T-helper 2 cell treated with Interferon-gamma antibody and Interleukin-4, amounts not matched to agents 100 ng/mL and 5 ng/mL, for 36 hours (primary cell): Measurements from ENCODE around the gene MMD2. TPM values are rescaled to one million over a fixed set of nuclear protein-coding genes. Genes with fewer than 3 reads are reported as not detected.
"Not testable (repeated sequence)": the region's sequence is repeated elsewhere in the genome, so short reads cannot be mapped to it uniquely, and the experiment has no call there.

Source experiments
- intact Hi-C: fragments of 100-400 bp; cut with micrococcal nuclease; formaldehyde crosslinking; loops from one replicate; pipeline ENCODE4 v1.15.1; 2023
- total RNA-seq: library from RNA; stranded (reverse); gene quantifications from 2 replicates; pipeline ENCODE4 v1.2.3, GENCODE V29; 2022

Gene MMD2
- total RNA-seq, 1 donor from 2014 or later: not detected

DNA sequence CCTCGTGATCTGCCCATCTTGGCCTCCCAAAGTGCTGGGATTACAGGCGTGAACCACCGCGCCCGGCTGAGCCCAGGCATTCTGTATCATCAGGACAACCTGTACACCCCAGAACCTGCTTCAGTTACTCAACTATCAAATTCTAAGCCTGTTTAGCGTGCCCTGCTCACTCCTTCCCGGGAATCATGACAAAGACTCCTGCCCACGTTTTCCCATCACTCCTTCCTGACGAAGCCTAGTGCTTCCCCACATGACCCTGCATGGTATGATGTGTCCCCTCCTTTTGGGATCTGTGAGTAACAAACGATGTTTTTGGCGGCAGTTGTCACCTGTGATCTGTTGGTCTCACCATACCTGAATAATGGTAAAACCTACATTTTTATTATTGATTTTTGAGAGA, 63.2 kb downstream of the MMD2 start:
- intact Hi-C loops: no loop called here

DNA sequence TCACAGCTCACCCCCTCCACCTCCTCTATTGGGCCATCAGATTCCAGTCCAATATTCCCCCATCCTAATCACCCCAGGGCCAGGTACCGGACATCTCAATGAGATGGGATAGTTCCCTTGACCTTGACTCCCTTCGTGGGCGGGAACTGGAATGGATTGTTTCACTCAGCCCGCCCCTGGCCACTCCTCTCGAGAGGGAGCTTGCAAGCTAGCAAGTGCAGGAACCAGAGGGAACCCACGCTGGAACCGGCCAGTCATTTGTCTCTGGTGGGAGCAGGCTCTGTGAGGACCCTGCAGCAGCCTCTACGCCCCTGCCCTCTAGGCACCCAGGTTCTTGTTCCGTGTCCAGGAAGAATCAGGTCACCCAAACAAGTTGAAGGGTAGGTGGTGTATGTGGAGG, 64.5 kb downstream of the MMD2 start:
- intact Hi-C loops: no loop called here

DNA sequence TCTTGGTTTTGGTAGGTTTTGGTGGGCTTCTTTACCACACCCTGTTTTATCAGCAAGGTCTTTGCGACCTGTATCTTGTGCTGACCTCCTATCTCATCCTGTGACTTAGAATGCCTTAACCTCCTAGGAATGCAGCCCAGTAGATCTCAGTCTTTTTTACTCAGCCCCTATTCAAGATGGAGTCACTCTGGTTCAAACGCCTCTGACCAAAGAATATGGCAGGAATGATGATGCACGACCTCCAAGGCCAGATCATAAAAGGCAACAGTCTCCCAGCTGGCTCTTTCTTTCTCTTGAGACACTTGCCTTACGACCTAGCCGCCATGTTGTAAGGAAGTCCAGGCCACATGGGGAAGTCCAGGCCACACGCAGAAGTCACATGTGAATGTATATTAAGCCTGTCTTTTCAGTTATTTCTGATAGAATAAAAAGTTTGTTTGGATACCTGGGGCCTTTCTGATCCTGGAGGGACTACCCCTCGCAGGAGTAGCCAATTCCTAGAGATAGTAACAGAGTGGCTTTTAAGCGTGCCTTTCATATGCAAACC, 65.0 kb downstream of the MMD2 start:
- intact Hi-C loops: no loop called here

DNA sequence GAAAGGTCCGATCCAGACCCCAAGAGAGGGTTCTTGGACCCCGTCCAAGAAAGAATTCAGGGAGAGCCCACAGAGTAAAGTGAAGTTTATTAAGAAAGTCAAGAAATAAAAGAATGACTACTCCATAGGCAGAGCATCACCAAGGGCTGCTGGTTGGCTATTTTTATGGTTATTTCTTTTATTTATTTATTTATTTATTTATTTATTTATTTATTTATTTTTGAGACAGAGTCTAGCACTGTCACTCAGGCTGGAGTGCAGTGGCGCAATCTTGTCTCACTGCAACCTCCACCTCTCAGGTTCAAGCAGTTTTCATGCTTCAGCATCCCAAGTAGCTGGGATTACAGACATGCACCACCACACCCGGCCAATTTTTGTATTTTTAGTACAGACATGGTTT, 65.8 kb downstream of the MMD2 start:
- intact Hi-C loops: not testable (repeated sequence)

DNA sequence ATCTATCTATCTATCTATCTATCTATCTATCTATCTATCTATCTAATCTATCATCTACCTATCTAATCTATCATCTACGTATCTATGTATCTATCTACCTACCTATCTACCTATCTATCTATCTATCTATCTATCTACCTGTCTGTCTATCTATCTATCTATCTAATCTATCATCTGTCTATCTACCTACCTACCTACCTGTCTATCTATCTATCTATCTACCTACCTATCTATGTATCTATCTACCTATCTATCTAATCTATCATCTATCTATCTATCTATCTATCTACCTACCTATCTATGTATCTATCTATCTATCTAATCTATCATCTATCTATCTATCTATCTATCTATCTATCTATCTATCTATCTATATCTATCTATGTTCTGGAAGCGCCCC, 67.5 kb downstream of the MMD2 start:
- intact Hi-C loops: not testable (repeated sequence)

DNA sequence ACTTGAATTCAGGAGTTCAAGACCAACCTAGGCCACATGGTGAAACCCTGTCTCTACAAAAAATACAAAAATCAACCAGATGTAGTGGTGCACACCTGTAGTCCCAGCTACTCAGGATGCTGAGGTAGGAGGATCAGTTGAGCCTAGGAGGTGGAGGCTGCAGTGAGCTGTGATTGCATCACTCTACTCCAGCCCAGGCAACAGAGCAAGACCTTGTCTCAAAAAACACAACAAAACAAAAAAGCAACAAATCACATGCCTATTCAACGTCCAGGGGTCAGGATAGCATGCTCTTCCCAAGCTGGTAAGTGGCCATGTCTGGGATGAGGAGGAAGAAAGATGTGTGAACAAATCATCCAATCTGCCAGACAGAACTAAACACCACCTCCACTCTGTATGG, 69.3 kb downstream of the MMD2 start:
- intact Hi-C loops: loop anchor here (10.0 kb wide), 1 partner anchor 275 kb away; no protein-coding TSS in a partner anchor

DNA sequence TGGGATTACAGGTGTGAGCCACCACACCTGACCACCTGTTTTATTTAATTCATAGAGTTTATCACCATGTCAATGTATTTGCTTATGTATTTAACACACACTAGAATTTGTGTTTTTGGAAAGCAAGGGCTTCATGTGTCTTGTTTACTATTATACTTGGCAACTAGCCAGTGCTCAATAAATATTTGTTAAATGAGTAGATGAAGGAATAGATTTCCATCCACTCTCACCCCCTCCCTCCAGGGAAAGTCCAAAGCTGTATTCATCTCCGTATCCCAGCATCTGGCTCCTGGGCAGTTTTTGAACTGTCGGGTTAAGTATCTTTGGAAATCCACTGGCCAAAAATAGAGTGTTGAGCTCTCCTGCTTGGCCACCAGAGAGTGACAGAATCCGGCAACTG, 70.8 kb downstream of the MMD2 start:
- intact Hi-C loops: loop anchor here (10.0 kb wide), 1 partner anchor 273 kb away; no protein-coding TSS in a partner anchor

DNA sequence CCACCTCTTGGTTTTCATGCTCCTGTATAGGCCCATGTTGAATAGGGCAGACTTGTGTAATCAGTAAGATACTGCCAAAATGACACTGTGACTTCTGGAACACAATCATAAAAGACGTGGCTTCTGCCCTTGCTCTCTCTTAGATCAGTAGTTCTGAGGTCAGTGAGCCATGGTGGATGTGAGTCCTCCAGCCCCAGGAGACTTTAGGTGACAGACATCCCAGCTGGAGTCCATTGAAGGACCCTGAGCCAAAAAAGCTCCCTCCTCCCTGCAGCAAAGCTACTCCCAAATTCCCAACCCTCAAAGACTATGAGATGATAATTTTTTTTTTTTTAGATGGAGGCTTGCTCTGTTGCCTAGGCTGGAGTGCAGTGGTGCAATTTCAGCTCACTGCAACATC, 72.3 kb downstream of the MMD2 start:
- intact Hi-C loops: loop anchor here (10.0 kb wide), 1 partner anchor 272 kb away; no protein-coding TSS in a partner anchor

DNA sequence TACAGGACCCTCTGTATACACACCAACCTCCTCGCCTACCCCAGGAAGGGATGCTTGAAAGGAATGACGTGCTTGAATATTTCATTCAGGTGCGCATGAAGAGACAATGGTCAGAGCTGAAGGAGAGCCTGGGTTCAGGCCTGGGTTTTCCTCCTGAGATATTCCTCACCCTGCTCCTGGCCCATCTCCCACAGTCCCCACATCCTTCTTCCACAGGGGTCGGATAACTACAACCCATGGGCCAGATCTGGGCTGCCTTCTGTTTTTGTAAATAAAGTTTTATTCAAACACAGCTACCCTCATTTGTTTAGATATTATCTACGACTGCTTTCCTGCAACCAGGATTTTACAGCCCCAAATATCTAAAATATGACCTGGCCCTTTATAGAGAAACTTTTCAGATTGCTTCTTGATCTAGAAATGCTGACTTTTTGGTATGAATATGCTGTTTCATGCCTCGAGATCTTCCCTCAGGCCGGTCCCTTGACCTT, 73.6 kb downstream of the MMD2 start:
- intact Hi-C loops: loop anchor here (10.0 kb wide), 1 partner anchor 271 kb away; no protein-coding TSS in a partner anchor

DNA sequence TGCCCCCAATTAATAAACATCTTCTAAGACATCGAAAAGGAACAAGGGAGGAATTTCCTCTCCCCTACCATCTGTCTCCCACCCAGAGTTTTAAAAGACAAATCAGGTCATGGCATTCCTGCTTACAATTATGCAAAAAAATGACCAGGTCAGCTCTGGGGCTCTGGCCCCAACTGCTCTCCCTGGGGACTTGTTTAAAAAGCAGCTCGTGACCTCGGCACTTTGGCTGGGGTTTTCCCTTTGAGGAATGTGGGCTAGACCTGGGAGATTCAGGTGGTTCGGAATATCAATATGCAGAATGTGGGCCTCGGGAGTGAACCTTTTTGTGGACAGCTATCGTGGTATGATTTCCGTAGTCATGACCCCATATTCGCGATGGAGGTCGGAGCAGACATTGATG, 74.8 kb downstream of the MMD2 start:
- intact Hi-C loops: loop anchor here (10.0 kb wide), 1 partner anchor 269 kb away; no protein-coding TSS in a partner anchor

DNA sequence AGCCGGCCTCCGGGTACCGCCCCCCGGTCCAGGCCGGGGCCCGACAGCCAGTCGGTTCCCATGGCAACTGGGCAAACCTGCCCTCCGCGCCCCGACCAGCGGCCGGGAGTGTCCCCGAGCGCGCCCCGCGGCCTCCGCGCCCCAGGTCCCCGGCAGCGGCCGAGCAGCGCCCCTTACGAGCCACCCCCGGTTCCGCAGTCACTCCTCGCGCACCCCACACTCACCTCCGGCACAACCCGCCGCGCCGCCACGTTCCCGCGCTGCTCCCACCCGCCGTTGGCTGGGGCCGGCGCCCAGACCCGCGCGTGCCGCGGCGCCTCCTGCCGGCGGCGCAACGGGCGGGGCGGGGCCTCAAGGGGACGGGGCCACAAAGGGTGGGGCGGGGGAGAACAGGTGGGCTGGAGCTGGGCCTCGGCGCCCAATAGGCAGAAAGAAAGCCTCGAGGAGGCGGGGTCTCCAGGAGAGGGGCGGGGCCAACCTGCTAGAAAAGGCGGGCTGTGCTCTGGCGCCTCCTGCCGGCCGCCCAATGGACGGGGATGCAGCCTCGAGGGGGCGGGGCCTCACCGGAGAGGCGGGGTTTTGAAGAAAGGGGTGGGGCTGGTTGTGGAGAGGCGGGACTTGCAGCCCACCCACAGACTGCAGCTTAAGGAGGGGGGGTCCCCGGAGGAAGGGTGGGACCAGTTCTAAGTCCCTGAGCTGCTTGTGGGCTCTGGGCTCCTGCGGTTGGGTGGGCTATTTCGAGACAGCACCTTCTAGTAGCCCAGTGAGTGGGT, 75.4 kb downstream of the MMD2 start, which contains the start of gene RADIL:
RADIL (minus strand) TSS at position 345 of the 773 bp plus-strand sequence. CDS start 5,577 bp downstream, outside the sequence.
- intact Hi-C loops: loop anchor here (1.0 to 10.0 kb wide), 4 partner anchors 34 to 269 kb away; no protein-coding TSS in a partner anchor

DNA sequence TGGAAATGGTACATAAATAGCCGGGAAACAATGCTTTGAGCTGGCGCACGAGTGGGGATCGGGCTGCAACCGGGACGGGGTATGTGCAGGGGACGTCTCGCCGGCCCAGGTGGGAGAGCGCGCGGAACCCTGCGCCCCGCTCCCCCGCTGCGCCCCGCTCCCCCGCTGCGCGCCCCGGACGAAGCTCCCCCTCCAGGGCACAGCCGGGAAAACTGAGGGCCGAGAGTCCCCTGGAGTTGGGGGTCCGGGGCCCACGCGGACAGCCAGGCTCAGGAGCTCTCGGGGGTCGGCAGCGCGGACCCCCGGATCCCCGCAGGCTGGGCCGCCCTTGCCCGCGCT, 76.0 kb downstream of the MMD2 start:
- intact Hi-C loops: loop anchor here (1.0 to 10.0 kb wide), 4 partner anchors 34 to 268 kb away; no protein-coding TSS in a partner anchor

DNA sequence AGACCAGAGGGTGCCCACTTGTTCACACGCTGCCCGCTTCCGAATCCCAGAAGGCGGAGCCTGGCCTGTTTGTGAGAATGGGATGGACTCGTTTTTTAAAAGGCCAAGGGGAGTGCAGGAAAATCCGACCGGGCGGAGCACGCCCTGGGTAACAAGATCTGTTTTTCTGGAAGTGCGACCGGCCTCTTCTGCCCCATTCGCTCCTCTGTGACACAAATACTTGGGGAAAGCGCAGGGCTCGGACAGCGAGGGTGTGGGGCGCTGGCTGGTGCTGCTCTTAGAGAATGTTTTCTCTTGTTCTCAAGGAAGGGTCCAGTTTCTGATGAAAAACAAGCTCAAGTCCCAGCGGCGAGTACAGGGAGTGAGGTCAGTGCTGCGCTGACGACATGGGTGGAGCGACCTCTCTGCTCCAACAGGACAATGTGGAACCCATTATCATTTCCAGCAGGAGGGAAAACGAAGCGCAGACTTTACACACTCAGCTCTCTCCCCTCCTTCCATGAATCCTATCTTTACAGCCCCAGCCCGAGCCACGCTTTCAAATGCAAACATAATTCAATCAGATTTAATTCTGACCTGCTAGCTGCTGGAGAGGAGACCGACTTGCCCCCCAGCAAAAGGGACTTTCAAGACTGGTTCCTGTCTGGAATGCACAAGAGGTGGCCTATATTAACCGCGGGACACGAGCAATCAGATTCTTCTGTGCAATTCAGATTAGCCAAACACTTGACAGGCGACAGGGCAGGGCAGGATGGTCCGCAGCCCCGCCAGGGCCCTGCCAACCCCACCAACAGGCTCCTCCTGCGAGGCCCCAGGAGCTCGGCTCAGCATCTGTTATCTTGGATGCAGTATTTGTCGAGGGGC, 76.6 kb downstream of the MMD2 start:
- intact Hi-C loops: loop anchor here (1.0 to 10.0 kb wide), 4 partner anchors 33 to 268 kb away; no protein-coding TSS in a partner anchor

DNA sequence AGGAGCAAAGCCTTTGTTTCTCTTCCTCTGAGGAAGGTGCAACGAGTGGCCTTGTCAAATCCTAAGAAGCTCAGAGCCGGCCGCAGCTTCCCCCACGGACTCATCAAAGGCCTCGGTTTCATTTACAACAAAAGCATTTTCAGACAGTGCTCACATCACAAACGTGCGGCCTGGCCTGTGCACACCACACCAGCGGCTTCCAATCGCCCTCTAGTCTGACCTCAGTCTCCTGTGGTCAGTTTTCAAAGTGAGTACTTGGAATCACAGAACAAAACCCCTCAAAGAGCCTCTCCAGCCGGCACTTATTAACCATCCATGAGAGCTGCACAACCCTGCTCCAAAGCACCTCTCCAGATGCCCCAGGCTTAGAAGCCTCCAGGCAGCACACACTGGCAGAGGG, 78.8 kb downstream of the MMD2 start:
- intact Hi-C loops: loop anchor here (10.0 kb wide), 1 partner anchor 265 kb away; no protein-coding TSS in a partner anchor

DNA sequence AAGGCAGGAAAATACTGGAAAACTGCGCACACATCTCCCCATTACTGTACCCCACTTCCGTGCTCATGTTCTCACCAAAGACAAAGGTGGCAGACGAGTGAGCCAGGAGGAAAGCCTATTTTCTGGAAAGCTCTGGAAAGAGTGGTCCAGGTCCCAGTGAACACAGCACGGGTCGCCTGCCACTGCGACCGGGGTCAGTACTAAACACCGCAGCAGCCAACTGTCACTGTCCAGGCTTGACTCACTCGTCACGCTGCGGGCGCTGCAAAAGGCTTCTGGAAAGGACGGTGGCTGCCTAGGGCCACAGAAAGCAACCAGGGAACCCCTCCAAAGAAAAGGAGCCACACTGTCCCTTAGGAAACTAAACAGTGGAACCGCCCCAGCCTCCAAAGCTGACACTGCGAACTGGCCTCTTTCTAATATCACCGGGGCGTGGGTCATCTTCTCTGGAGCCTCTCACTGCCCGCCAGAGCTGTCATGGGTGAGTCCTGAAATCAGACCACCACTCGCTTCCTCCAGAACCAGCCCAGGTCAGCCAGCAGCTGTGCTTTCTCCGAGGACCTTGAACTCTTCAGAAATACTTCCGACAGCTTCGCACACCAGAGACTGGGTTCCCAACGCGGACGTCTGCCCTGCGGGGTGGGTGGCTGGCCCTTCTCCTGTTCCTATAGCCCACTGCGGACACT, 79.4 kb downstream of the MMD2 start:
- intact Hi-C loops: loop anchor here (10.0 kb wide), 1 partner anchor 265 kb away; no protein-coding TSS in a partner anchor

DNA sequence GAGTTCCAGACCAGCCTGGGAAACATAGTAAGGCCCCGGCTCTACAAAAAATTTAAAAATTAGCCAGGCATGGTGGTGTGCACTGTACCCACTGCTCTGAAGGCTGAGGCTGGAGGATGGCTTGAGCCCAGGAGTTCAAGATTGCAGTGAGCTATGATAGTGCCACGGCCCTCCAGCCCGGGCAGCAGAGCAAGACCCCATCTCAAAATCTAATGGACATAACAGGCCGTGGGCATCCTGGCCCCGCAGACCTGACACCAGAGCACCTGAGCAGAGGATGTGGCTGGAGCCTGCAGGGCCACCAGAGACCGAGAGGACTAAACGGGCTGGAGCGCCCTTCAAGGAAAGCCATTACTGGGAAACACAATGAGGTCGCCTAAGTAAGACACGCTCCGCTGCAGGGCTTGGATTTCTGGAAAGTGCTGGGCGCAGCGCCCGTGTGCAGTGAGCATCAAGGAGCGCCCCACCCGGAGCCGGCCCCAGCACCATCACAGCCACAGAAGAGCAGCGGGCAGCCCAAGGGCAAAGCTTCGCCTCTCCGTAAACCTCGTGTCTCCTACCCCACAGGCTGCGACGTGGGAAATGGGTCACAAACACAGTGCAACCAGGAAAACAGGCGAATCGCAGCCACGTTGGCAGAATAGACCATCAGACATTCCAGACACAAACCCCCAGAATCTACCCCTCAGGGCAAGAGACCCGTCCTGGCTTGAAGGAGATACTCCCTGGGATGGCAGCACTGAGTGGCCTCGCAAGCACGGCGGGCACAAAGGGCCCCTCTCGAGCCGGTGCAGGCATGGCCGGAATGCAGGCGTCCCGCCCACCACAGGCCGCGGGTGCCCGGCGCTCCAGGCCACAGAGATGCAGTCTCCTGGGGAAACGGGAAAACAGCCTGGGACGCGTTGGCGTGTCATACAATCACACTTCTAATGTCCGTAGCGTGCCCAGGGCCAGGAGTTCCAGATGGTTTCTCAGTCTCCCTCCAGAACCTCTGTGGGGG, 80.4 kb downstream of the MMD2 start:
- intact Hi-C loops: no loop called here

DNA sequence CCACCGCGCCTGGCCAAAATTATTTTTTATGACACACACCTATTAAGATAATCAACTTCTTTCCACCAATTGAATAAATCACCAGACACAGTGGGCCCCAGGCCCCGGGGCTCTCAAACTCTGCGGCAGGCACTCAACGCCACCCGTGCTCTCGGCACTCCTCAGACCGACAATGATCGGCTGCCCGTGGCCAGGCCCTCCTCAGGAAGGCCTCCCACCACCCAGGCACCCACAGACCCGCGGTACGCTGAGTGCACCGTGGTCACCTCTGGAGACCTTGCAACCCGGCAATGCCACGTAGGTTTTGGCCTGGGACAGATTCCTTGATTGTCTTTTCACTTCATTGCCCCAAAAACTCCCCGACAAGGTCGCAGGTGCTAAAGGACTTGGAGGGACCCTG, 82.4 kb downstream of the MMD2 start:
- intact Hi-C loops: no loop called here

DNA sequence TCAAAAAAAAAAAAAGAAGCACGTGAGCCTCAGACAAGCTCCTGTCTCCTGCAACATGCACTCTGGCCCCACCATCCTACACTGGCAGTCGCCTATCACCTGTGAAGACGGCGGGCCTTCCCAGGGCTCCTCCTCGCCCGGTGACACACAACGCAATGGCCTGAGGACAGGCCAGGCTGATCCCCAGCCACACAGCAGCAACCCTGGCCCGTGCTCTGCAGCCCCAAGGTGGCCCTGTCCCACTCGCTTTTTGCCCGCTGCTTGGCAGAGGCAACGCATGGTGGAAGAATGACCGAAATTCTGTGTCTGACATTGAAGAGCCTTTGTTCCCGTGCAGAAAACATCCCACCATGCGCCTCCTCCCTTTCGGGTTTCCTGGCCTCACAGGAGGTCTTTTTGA, 83.6 kb downstream of the MMD2 start:
- intact Hi-C loops: no loop called here
